ENCODE data around the gene NKAIN2.
"Not testable (repeated sequence)": the region's sequence is repeated elsewhere in the genome, so short reads cannot be mapped to it uniquely, and the experiment has no call there.

NKAIN2 gene

DNA sequence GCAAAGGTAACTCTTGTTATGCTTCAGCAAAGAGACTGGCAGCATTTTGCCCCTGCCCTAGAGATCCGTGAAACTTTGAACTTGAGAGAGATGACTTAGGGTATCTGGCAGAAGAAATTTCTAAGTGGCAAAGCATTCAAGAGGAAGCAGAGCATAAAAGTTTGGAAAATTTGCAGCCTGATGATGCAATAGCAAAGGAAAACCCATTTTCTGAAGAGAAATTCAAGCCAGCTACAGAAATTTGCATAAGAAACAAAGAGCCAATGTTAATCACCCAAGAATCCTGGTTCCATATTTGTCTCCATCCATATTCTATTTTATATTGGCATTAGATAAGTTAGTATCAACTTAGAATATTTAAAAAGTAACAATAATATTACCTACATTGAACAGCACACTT is 934.1 kb downstream of the NKAIN2 start:
- not testable (repeated sequence) for DNase-seq

DNA sequence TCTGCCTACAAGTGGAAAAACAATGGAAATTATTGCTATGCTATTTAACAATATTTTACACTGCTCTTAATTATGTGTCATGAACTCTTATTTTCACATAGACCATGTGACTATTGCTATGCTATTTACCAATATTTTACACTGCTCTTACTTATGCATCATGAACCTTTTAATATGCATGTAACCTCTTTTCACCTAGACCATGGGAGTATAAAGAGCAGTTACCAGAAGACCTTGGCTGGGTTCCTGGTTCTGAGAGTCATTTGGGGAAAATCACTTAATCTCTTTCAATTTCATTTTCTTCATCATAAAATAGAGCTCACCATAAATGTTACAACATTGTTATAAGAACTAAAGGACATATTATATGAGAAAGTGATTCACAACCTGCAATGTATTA is 934.8 kb downstream of the NKAIN2 start:
- no peak for DNase-seq

DNA sequence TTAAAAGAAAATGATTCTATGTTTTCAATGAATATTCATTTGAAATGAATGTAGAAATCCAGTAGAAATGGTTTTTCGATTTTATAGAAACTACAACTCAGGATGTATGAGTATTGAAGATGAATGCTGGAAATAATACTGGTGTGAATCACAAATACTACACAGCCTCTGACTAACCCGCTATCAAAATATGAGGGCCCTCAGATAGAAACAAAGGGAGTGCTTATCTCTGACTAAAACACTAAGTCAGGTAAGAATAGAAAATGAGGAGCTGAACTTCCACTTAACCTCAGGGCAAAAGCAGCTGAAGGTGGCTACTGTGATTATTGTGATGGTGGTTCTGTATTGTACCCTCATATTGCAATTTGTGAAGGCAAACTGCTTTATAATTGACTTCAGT is 937.7 kb downstream of the NKAIN2 start:
- DNase-seq = no peak

- no peak for DNase-seq
Measured at GRCh38 chr6:124742971-124743370, 939.3 kb downstream of the NKAIN2 start.

DNA sequence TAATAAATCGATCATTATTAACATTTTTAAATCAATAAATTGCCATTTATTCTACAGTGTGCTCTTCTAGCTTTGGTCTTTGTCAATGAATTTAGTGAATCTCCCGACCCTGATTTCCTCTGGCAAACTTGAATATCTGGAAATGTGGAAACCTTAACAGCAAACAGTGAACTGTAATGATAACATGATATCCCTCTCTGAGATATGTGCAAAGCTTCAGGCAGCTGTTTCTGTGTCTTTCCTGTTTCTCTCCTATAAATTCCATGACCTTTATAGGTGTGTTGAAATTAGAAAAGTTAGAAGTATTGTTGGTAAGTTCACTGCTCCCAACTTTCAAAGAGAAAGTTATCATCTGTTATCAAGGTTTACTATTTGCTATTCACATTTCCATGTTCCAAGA is 939.8 kb downstream of the NKAIN2 start:
- DNase-seq = no peak

GRCh38 chr6:124747349-124747748 is 943.7 kb downstream of the NKAIN2 start:
- no peak for DNase-seq

- DNase-seq = no peak
Measured at GRCh38 chr6:124748778-124749177, 945.1 kb downstream of the NKAIN2 start.

DNA sequence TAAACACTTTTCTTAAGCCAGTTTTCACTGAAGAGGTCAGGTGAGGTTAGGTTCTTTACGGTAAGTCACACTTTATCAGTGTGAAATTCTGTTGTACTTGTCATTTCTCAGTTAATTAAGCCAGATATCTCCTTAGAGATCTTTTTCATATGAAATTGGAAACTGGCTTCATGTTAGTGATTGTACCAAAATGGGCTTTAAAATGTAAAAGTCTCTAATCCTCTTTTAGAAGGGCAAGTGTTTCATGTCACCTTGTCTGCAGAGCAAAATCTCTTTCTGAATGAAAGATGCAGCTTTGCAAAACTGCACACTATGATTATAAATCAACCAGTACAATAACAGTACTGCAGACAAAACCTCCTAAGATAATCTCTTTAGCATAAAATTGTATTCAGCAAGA is 949.3 kb downstream of the NKAIN2 start:
- no peak for DNase-seq

DNA sequence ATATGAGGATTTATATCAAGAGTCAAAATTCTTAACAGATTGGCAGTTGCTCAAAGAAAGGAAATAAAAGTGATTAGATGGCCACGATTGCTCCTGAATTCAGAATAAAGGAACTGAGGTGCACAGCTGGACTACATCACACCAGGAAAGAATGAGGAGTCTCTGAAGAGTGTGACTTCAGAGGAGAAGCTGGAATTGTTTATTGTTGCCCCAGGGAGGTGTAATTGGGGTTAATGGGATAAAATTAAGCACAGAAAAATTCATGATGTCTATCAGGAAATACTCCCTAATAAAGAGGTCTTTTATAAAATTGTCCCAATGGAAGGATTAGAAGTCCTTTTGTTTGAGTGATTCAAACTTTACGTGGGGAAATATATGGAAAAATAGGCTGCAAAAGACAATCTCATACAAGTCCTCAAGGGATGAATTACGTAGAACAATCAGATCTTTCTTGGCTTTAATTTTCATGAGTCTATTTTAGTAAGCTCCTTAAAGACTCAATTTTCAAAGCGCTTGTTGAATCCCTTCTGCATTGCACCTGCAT is 950.0 kb downstream of the NKAIN2 start:
- no peak for DNase-seq

DNA sequence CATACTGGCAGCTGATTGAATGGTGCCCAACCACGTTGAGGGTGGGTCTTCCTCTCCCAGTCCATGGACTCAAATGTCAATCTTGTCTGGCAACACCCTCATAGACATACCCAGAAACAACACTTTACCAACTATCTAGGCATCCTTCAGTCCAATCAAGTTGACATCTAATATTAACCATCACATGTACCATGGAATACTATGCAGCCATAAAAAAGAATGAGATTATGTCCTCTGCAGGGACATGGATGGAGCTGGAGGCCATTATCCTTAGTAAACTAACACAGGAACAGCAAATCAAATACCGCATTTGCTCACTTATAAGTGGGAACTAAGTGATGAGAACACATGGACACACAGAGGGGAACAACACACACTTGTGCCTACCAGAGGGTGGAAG is 951.7 kb downstream of the NKAIN2 start:
- no peak for DNase-seq

DNA sequence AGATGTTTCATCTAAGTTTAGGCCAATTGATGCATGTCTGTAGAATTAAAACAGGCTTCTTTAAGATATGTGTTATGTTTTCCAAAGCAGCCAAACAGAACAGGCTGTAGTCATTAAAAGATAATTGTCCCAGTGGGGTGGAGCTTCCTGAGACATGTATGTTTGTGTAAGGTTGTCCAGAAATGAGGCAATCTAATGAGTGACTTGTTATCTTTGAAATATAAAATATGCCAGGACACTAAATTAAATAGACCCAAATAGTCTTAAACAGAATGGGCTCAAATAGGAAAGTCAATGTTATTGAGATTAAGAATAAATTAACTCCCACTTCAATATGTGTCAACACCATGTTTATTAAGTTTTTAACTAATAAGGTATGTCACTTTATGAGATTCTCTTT is 953.9 kb downstream of the NKAIN2 start:
- no peak for DNase-seq

- DNase-seq = no peak
Measured at GRCh38 chr6:124758663-124759062, 955.0 kb downstream of the NKAIN2 start.

DNA sequence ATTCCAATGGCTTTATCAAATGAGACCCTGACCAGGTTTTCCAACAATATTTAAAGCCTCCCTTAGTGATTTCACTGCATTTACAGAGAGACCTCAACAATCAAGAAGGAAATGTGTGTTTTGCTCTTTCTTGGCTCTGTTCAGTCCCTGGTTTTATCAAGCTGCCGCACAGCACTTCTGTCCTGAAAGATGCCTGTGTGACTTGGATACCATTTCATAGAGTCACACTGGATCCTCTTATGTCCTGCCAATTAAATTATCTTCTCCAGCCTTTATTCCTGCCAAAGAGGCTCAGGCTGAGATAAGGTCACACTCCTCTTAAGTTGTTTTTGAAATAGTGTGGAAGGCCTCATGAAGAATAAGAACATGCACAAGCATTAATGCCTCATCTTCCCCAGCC is 961.6 kb downstream of the NKAIN2 start:
- DNase-seq = no peak

GRCh38 chr6:124768224-124768623 is 964.6 kb downstream of the NKAIN2 start:
- DNase-seq = no peak

DNA sequence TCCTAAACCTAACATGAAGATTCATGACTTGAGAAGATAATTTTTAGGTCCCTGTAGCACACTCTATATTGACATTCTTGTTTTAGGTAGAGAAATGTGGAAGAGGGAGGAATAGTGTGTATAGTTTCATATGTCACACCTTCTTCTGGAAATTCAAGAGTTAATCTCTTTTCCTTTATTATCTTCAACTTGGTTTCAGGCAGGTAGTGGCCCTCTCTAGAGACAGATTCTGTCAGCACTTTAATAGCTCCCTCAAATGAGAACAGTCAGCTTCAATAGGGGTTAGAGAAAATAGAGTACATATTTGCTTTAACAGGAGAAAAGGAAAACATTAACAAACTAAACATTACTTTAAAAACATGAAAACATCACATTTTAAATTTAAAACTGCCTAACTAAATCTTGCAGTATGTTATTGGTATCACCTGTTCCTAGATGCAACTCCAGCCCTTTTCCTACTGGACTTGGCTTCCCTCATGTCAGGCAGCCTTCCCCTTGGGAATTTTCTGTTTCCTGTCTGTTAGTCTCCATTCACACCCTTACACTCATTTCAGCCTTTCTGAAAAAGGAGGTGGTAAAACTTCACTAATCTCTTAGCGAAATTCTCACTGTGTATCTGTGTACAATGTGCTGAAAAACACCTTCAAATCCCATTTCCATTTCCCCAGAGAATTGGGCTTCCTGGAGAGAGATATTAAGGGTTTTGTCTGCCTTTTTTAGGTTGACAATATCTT is 966.3 kb downstream of the NKAIN2 start:
- no peak for DNase-seq

GRCh38 chr6:124770784-124771183 is 967.1 kb downstream of the NKAIN2 start:
- no peak for DNase-seq

GRCh38 chr6:124772733-124773319 is 969.2 kb downstream of the NKAIN2 start:
- DNase-seq = no peak

GRCh38 chr6:124775121-124775520 is 971.5 kb downstream of the NKAIN2 start:
- no peak for DNase-seq

DNA sequence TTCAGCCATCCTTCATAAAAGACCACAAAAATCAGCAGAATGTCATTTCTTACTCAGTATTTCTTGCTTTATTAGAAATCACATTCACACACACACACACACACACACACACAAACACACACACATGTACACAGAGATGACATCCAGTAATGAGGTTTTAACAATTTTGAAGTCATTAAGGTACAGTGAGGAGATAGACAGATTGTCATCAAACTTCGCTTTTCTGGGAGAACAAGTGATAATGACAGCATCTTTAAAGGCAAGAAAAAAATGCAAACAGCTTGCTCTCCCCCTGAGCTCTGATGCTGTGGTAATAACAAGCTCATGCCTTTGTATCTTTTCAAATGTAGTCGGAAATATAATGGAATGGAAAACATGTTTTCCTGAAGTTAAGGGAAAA is 974.2 kb downstream of the NKAIN2 start:
- no peak for DNase-seq

- DNase-seq = no peak
Measured at GRCh38 chr6:124780623-124781022, 977.0 kb downstream of the NKAIN2 start.

GRCh38 chr6:124783344-124783743 is 979.7 kb downstream of the NKAIN2 start:
- DNase-seq = no peak

GRCh38 chr6:124791156-124791555 is 987.5 kb downstream of the NKAIN2 start:
- no peak for DNase-seq

DNA sequence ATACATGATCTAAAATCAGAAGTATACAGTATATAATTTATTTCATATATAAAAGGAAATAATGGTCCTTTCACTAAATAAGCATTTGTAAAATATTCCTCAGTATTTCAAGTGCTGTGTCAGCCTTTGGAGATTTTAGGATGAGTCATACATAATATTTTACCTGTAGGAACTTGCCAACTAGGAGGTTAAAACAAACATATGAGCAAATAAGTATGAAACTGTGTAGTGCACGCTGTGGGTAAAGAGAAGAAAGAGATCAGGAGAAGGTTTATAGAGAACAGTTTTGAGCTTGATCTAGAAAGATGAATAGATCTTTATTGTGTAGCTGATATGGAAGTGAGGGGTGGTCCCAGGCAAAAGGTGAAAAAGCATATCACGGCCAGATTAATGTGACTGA is 988.7 kb downstream of the NKAIN2 start:
- DNase-seq = no peak

GRCh38 chr6:124793398-124793797 is 989.7 kb downstream of the NKAIN2 start:
- no peak for DNase-seq
